ENCODE data around the gene NPHS2.
"Not testable (repeated sequence)": the region's sequence is repeated elsewhere in the genome, so short reads cannot be mapped to it uniquely, and the experiment has no call there.

NPHS2 gene

GRCh38 chr1:179545321-179545720 is 30.4 kb downstream of the NPHS2 start:
- no peak for DNase-seq

GRCh38 chr1:179541774-179542173 is 34.0 kb downstream of the NPHS2 start:
- no peak for DNase-seq

GRCh38 chr1:179530352-179530751 is 45.4 kb downstream of the NPHS2 start:
- no peak for DNase-seq

- DNase-seq, result no peak
Measured at GRCh38 chr1:179529482-179530195, 46.1 kb downstream of the NPHS2 start.

GRCh38 chr1:179518544-179518943 is 57.2 kb downstream of the NPHS2 start:
- not testable (repeated sequence) for DNase-seq

- DNase-seq, result no peak
Measured at GRCh38 chr1:179516976-179517705, 58.6 kb downstream of the NPHS2 start.

- no peak for DNase-seq
Measured at GRCh38 chr1:179510038-179510437, 65.7 kb downstream of the NPHS2 start.

- no peak for DNase-seq
Measured at GRCh38 chr1:179509384-179509783, 66.4 kb downstream of the NPHS2 start.

GRCh38 chr1:179506199-179506598 is 69.5 kb downstream of the NPHS2 start:
- DNase-seq, result no peak

All from activated gamma-delta T cell treated with Interleukin-2 at 50 U/mL for 16 hours (primary cell).